ENCODE measurements around the gene PTPRJ. TPM values are rescaled to one million over a fixed set of nuclear protein-coding genes. Genes with fewer than 3 reads are reported as not detected.
A peak's percentile ranks its signal among the peaks of the same experiment; 100 is the strongest.

PTPRJ gene
- total and polyA plus RNA-seq, 9 of the 15 experiments (the other 6 are each of a cell fraction or from before 2014, with no cell fraction given), result 0.56 to 10.7 (median 4.8) TPM

DNA sequence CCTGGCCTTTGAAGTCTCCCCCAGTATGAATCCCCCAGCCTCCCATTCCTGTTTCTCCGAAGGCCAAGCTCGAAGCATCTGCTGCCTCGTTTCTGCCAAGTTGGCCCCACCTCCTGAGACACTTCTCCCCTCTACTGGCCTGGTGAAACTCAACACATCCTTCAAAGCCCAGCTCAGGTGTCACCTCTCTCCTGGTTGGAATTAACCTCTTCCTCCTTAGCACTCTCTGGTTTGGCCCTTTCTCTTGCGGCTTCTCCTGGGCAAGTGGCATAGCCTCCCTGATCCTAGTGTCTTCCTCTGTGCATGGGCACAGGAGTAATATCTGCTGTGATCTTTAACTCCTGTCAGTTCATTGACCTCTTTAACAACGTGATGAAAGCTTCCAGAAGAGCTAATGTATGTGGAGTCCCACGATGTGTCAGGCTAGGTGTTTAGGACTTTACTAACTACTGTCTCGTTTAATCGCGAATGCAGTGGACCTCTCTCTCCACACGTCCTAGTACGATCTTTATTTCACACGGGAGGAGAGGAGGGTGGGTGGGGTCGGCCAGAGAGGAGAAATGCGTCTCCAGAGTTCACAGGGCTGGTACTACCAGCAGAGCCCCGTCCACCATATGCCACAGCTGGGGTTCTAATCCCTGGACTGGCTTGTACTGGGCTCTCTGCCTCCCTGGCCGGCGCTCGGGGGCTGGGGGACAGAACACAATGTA lies 826 bp upstream of the PTPRJ start (continued):
- TF ChIP-seq MEIS2 (IDR thresholded peaks at IDR 0.05; ENCODE audit: partially characterized antibody), result peak; percentile 15
- no peak for TF ChIP-seq RBM34 (IDR thresholded peaks at IDR 0.05; ENCODE audit: borderline replicate concordance, insufficient read depth, low read length)
- TF ChIP-seq ZEB2 (IDR thresholded peaks at IDR 0.05), result peak; percentile 32; the same call in 1 of the 2 replicates
- no peak for TF ChIP-seq MAFG (tag; conservative IDR thresholded peaks at IDR 0.05)
- no peak for TF ChIP-seq ZNF134 (CRISPR knock-in tag; conservative IDR thresholded peaks at IDR 0.05)

DNA sequence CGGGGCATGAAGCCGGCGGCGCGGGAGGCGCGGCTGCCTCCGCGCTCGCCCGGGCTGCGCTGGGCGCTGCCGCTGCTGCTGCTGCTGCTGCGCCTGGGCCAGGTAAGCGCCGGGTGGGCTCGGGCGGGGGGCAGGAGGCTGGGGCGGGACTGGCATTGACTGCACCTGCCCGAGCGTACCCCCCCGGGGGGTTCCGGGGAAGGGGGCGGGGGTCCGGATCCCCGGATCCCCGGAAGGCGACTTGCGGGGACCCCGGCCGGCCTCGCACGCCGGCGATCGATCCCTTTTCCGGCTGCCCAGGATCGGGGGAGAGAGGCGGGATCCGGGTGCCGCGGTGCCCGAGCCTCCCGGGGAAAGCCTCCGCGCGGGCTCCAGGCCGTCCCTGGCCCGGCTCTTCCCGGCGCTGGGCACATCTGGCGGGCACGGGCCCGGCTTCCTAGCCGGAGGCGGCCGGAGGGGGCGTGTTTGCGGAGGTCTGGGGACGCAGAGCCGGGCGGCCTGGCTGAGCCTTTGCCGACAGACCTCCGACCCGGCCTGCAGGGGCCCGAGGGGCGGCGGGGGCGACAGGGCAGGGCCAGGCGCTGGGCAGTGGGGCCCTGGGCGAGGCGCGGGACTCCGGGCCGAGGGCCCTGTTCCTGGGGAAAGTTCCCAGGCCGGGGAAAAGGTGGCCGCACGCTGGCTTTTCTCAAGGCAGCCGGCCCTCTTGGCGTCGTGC lies 705 bp downstream of the PTPRJ start:
- CTCF ChIA-PET (ENCODE audit: low intra/inter-chr PET ratio), result interaction anchor here (0.8 kb wide), 1 partner anchor 19 kb away, joined by 6 read pairs; no protein-coding TSS in a partner anchor
- Histone ChIP-seq H3K27ac (ENCODE audit: extremely low read depth, low read depth, low read length) (peak overlapping the region; percentile 62; the same call in 2 of the 3 replicates), H3K9ac (ENCODE audit: insufficient read depth in 1 of 2, low read depth in 2 of 2, low read length in 2 of 2) (peak overlapping the region; percentile 63 to 91), H3K79me2 (ENCODE audit: control insufficient read depth, insufficient read depth, low read length) (peaks cover 23% of the 10 kb centered on the region; the same call in 2 of the 3 replicates), H2AFZ (ENCODE audit: low read depth, low read length) (peak overlapping the region; percentile 80), H3K36me3 (ENCODE audit: control insufficient read depth, insufficient read depth, low read length) (0 out of 3 replicates have a peak, but pooled peaks cover 6% of the 10 kb centered on the region), H3K4me2 (ENCODE audit: insufficient read depth, low read length) (peak overlapping the region; percentile 68; the same call in 1 of the 2 replicates), H3K4me3 (peak overlapping the region; percentile 61), H4K20me1 (replicated peaks; ENCODE audit: control insufficient read depth, insufficient read depth, low read length) (no peaks in the 10 kb centered on the region), H3K27me3 (ENCODE audit: control insufficient read depth in 2 of 2, insufficient read depth in 2 of 2, low read length in 2 of 2) (peaks cover 0 to 2% of the 10 kb centered on the region in 2 experiments; a peak in 1 of 5 replicates), H3K9me3 (replicated peaks; ENCODE audit: control insufficient read depth, insufficient read depth, low read depth, low read length) (no peaks in the 10 kb centered on the region), H3K9me1 (ENCODE audit: control insufficient read depth, insufficient read depth, low read length) (no peaks in the 10 kb centered on the region), H3K4me1 (replicated peaks in 1 of 2; ENCODE audit: control insufficient read depth in 2 of 2, insufficient read depth in 2 of 2, low read length in 2 of 2) (peaks cover 30 to 33% of the 10 kb centered on the region in 2 experiments)
- no TSS peak for BruUV-seq (replicated peaks)
- in situ Hi-C loops (cut with MboI) (no loop called here), intact Hi-C loops (cut with micrococcal nuclease) (no loop called here)
- DNase-seq (ENCODE audit: extremely low read depth in 1 of 4, low spot score in 3 of 4), result peak in 3 of 4 experiments; percentile 51 to 58 (median 58)
- POLR2A ChIA-PET, result no interaction called here
- no peak for FAIRE-seq
- peak; percentile 63 for ATAC-seq
- WGBS (ENCODE audit: insufficient coverage, low coverage, missing lambda C conversion rate), result 0% methylated on average over 36 of the region's 82 CpGs
- TF ChIP-seq L3MBTL2 (IDR thresholded peaks at IDR 0.05) (peak; percentile 29; the same call in 1 of the 2 replicates), KLF6 (CRISPR knock-in tag; IDR thresholded peaks at IDR 0.05; ENCODE audit: borderline replicate concordance) (no peak), ARID2 (IDR thresholded peaks at IDR 0.05) (no peak), CXXC5 (CRISPR knock-in tag; IDR thresholded peaks at IDR 0.05) (peak; percentile 1; the same call in 1 of the 2 replicates), PCBP2 (IDR thresholded peaks at IDR 0.05; ENCODE audit: low read depth, low read length, poor library complexity, severe bottlenecking) (peak; percentile 15), CHD1 (IDR thresholded peaks at IDR 0.05; ENCODE audit: low read length) (peak; percentile 26), RBBP5 (IDR thresholded peaks at IDR 0.05; ENCODE audit: borderline replicate concordance, insufficient read depth, low read length, poor library complexity, severe bottlenecking) (peak; percentile 76), GATAD2B (IDR thresholded peaks at IDR 0.05; ENCODE audit: borderline replicate concordance) (0 out of 2 replicates have a peak, but pooled peaks have one; percentile 6), POLR3A (IDR thresholded peaks at IDR 0.05; ENCODE audit: borderline replicate concordance, extremely low read depth, insufficient read depth, insufficient read length) (no peak), KDM2B (CRISPR knock-in tag; IDR thresholded peaks at IDR 0.05) (0 out of 2 replicates have a peak, but pooled peaks have one; percentile 72)
- TF ChIP-seq, protein P1, sequence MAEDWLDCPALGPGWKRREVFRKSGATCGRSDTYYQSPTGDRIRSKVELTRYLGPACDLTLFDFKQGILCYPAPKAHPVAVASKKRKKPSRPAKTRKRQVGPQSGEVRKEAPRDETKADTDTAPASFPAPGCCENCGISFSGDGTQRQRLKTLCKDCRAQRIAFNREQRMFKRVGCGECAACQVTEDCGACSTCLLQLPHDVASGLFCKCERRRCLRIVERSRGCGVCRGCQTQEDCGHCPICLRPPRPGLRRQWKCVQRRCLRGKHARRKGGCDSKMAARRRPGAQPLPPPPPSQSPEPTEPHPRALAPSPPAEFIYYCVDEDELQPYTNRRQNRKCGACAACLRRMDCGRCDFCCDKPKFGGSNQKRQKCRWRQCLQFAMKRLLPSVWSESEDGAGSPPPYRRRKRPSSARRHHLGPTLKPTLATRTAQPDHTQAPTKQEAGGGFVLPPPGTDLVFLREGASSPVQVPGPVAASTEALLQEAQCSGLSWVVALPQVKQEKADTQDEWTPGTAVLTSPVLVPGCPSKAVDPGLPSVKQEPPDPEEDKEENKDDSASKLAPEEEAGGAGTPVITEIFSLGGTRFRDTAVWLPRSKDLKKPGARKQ (CRISPR knock-in tag; IDR thresholded peaks at IDR 0.05), result no peak
- TF ChIP-seq, protein P2, sequence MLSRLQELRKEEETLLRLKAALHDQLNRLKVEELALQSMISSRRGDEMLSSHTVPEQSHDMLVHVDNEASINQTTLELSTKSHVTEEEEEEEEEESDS (CRISPR knock-in tag; IDR thresholded peaks at IDR 0.05), result no peak

Data from K562 (cell line).